Measurements from ENCODE around the gene CEACAM16.

Gene CEACAM16

GRCh38 chr19:44741841-44742329 is 42.9 kb downstream of the CEACAM16 start:
- no peak overlapping the region for H3K4me3 ChIP-seq (ENCODE audit: low read depth, low read length)
- DNase-seq (ENCODE audit: low read depth) = peak; percentile 98
- no peak for TF ChIP-seq CTCF (conservative IDR thresholded peaks at IDR 0.05; ENCODE audit: low read depth, low read length)

GRCh38 chr19:44742330-44743061 is 43.5 kb downstream of the CEACAM16 start:
- no peak overlapping the region for H3K4me3 ChIP-seq (ENCODE audit: low read depth, low read length)
- no peak for TF ChIP-seq CTCF (conservative IDR thresholded peaks at IDR 0.05; ENCODE audit: low read depth, low read length)
- no peak for DNase-seq (ENCODE audit: low read depth)

- TF ChIP-seq CTCF (conservative IDR thresholded peaks at IDR 0.05; ENCODE audit: low read depth, low read length) = no peak
- H3K4me3 ChIP-seq (ENCODE audit: low read depth, low read length) = no peak overlapping the region
- DNase-seq (ENCODE audit: low read depth) = no peak
Measured at GRCh38 chr19:44744871-44745332, 46.0 kb downstream of the CEACAM16 start.

GRCh38 chr19:44745341-44745831 is 46.4 kb downstream of the CEACAM16 start:
- peak; percentile 73 for DNase-seq (ENCODE audit: low read depth)
- H3K4me3 ChIP-seq (ENCODE audit: low read depth, low read length) = no peak overlapping the region
- TF ChIP-seq CTCF (conservative IDR thresholded peaks at IDR 0.05; ENCODE audit: low read depth, low read length) = no peak

GRCh38 chr19:44745887-44746600 is 47.1 kb downstream of the CEACAM16 start:
- no peak for DNase-seq (ENCODE audit: low read depth)
- TF ChIP-seq CTCF (conservative IDR thresholded peaks at IDR 0.05; ENCODE audit: low read depth, low read length) = no peak
- no peak overlapping the region for H3K4me3 ChIP-seq (ENCODE audit: low read depth, low read length)

- no peak for DNase-seq (ENCODE audit: low read depth)
- no peak overlapping the region for H3K4me3 ChIP-seq (ENCODE audit: low read depth, low read length)
- TF ChIP-seq CTCF (conservative IDR thresholded peaks at IDR 0.05; ENCODE audit: low read depth, low read length) = no peak
Measured at GRCh38 chr19:44746616-44746945, 47.6 kb downstream of the CEACAM16 start.

Data from choroid plexus epithelial cell (primary cell).